IMR-90 (cell line): ENCODE results near the gene RGS14. TPM values are rescaled to one million over a fixed set of nuclear protein-coding genes. Genes with fewer than 3 reads are reported as not detected.

Experiments used
- ATAC-seq: fragments of 200-7000 bp; cut with Tn5 transposase; 2 replicates; pipeline ENCODE4 v1.9.1; 2020; ENCODE audit warnings: low read depth, mild to moderate bottlenecking, moderate library complexity
- BruUV-seq: library from RNA; stranded (reverse); fragments of 400-500 nt; replicated peaks from 2 replicates; lab custom pipeline; 2021; lab: Mats Ljungman, UMichigan
- CTCF ChIA-PET: fragments of 300-600 bp; formaldehyde crosslinking; extraction: SDS; loops from one replicate; lab custom pipeline; 2021; ENCODE audit warnings: antibody characterized with exemption; lab: Yijun Ruan, JAX
- POLR2A ChIA-PET: fragments of 300-600 bp; sonication (Branson Sonifier 250); formaldehyde crosslinking; loops from one replicate; lab custom pipeline; 2022; ENCODE audit warnings: antibody characterized with exemption; ENCODE audit not compliant: unreplicated experiment; lab: Charles Lee
- DNase-seq: peaks from one replicate; pipeline ENCODE4 v3.0.0; 2013
- H2AFZ ChIP-seq: replicated peaks from 2 replicates; pipeline ENCODE3; 2013; ENCODE audit warnings: low read length, mild to moderate bottlenecking; ENCODE audit not compliant: poor library complexity
- H2AK5ac ChIP-seq: 2 replicates; pipeline ENCODE4 v1.6.1; 2013; ENCODE audit warnings: low read depth, low read length, inconsistent platforms
- H2AK9ac ChIP-seq: replicated peaks from 2 replicates; pipeline ENCODE3; 2013; ENCODE audit warnings: mild to moderate bottlenecking, low read depth, low read length, moderate library complexity; ENCODE audit not compliant: poor library complexity
- H2BK120ac ChIP-seq: 2 replicates; pipeline ENCODE4 v1.6.1; 2013; ENCODE audit warnings: low read depth, low read length, inconsistent platforms
- H2BK15ac ChIP-seq: 3 replicates; pipeline ENCODE4 v1.6.1; 2013; ENCODE audit warnings: low read depth, low read length, inconsistent platforms
- H2BK20ac ChIP-seq: 2 replicates; pipeline ENCODE4 v1.6.1; 2013; ENCODE audit warnings: low read depth, mild to moderate bottlenecking, inconsistent platforms, low read length, moderate library complexity
- H2BK5ac ChIP-seq: 2 replicates; pipeline ENCODE4 v1.6.1; 2013; ENCODE audit warnings: mild to moderate bottlenecking, low read depth, low read length, inconsistent platforms; ENCODE audit not compliant: poor library complexity, severe bottlenecking
- H3K14ac ChIP-seq: replicated peaks from 2 replicates; pipeline ENCODE4 v1.6.1; 2013; ENCODE audit warnings: low read depth, low read length, inconsistent platforms
- H3K18ac ChIP-seq: 2 replicates; pipeline ENCODE4 v1.6.1; 2013; ENCODE audit warnings: low read depth, low read length, control low read depth
- H3K23ac ChIP-seq: 2 replicates; pipeline ENCODE4 v1.6.1; 2013; ENCODE audit warnings: low read depth, low read length, inconsistent platforms
- H3K27ac ChIP-seq: 2 replicates; pipeline ENCODE4 v1.5.1; 2013; ENCODE audit warnings: mild to moderate bottlenecking, control low read depth, low read length; ENCODE audit not compliant: insufficient read depth
- H3K27me3 ChIP-seq: 2 replicates; pipeline ENCODE4 v1.6.1; 2013; ENCODE audit warnings: low read length; ENCODE audit not compliant: control insufficient read depth, insufficient read depth
- H3K36me3 ChIP-seq: 2 replicates; pipeline ENCODE4 v1.6.1; 2013; ENCODE audit warnings: low read length, mixed read lengths; ENCODE audit not compliant: control insufficient read depth, insufficient read depth
- H3K4ac ChIP-seq: 2 replicates; pipeline ENCODE4 v1.6.1; 2013; ENCODE audit warnings: low read depth, low read length, inconsistent platforms
- H3K4me1 ChIP-seq: 2 replicates; pipeline ENCODE4 v1.6.1; 2013; ENCODE audit warnings: low read length, mixed read lengths; ENCODE audit not compliant: control insufficient read depth, insufficient read depth
- H3K4me2 ChIP-seq: 2 replicates; pipeline ENCODE4 v1.6.1; 2013; ENCODE audit warnings: low read depth, mild to moderate bottlenecking, control low read depth, low read length, moderate library complexity
- H3K4me3 ChIP-seq: 2 replicates; pipeline ENCODE4 v1.5.1; 2013; ENCODE audit warnings: low read depth, mild to moderate bottlenecking, control low read depth, low read length, moderate library complexity; ENCODE audit not compliant: insufficient read depth
- H3K56ac ChIP-seq: 2 replicates; pipeline ENCODE4 v1.6.1; 2013; ENCODE audit warnings: low read length, inconsistent platforms; ENCODE audit not compliant: insufficient read depth; ENCODE audit errors: extremely low read depth
- H3K79me1 ChIP-seq, 2 experiments: 2 replicates each; pipeline ENCODE4 v1.6.1; 2013; ENCODE audit warnings: low read length in 2 of 2, inconsistent platforms in 1 of 2, low read depth in 1 of 2
- H3K9ac ChIP-seq: 2 replicates; pipeline ENCODE4 v1.6.1; 2013; ENCODE audit warnings: low read depth, low read length, control low read depth
- H3K9me1 ChIP-seq: 2 replicates; pipeline ENCODE4 v1.6.1; 2013; ENCODE audit warnings: low read length, inconsistent platforms; ENCODE audit not compliant: insufficient read depth
- H3K9me3 ChIP-seq: 2 replicates; pipeline ENCODE4 v1.6.1; 2013; ENCODE audit warnings: low read length; ENCODE audit not compliant: control insufficient read depth, insufficient read depth
- H4K20me1 ChIP-seq: 2 replicates; pipeline ENCODE4 v1.6.1; 2013; ENCODE audit warnings: low read length, inconsistent platforms; ENCODE audit not compliant: insufficient read depth
- H4K5ac ChIP-seq: 2 replicates; pipeline ENCODE4 v1.6.1; 2013; ENCODE audit warnings: mild to moderate bottlenecking, low read depth, low read length, control low read depth
- H4K8ac ChIP-seq, 2 experiments: 2 replicates each; pipeline ENCODE4 v1.6.1; 2013; ENCODE audit warnings: low read depth in 2 of 2, low read length in 2 of 2, control low read depth in 1 of 2, inconsistent platforms in 1 of 2
- H4K91ac ChIP-seq: 2 replicates; pipeline ENCODE4 v1.6.1; 2013; ENCODE audit warnings: low read depth, low read length, inconsistent platforms; ENCODE audit not compliant: insufficient read depth
- BHLHE40 ChIP-seq: fragments of 150-350 bp; IDR thresholded peaks from 2 replicates; pipeline ENCODE4 v1.6.1; 2016; ENCODE audit warnings: mild to moderate bottlenecking, low read depth, low read length
- CEBPB ChIP-seq: IDR thresholded peaks from 2 replicates; pipeline ENCODE4 v1.6.1; 2012; ENCODE audit warnings: low read depth, low read length, improper control_type of control experiment
- CHD1 ChIP-seq: IDR thresholded peaks from 2 replicates; pipeline ENCODE4 v1.6.1; 2012; ENCODE audit warnings: low read depth, low read length, improper control_type of control experiment
- CTCF ChIP-seq: conservative IDR thresholded peaks from 2 replicates; pipeline ENCODE4 v1.5.1; 2012; ENCODE audit warnings: mild to moderate bottlenecking, low read depth, low read length, improper control_type of control experiment
- FOS ChIP-seq: fragments of 150-350 bp; IDR thresholded peaks from 2 replicates; pipeline ENCODE4 v1.6.1; 2016; ENCODE audit warnings: low read depth, low read length
- MAFK ChIP-seq: IDR thresholded peaks from 2 replicates; pipeline ENCODE4 v1.6.1; 2012; ENCODE audit warnings: low read depth, low read length, improper control_type of control experiment
- MAZ ChIP-seq: IDR thresholded peaks from 2 replicates; pipeline ENCODE4 v1.6.1; 2012; ENCODE audit warnings: low read depth, mild to moderate bottlenecking, low read length, improper control_type of control experiment, moderate library complexity, borderline replicate concordance
- MXI1 ChIP-seq: IDR thresholded peaks from 2 replicates; pipeline ENCODE4 v1.6.1; 2012; ENCODE audit warnings: low read depth, mild to moderate bottlenecking, low read length, moderate library complexity, borderline replicate concordance
- NFE2L2 ChIP-seq: fragments of 150-350 bp; IDR thresholded peaks from 2 replicates; pipeline ENCODE4 v1.6.1; 2016; ENCODE audit warnings: low read depth, mild to moderate bottlenecking, low read length
- POLR2A ChIP-seq: IDR thresholded peaks from 2 replicates; pipeline ENCODE4 v1.6.1; 2012; ENCODE audit warnings: mild to moderate bottlenecking, low read depth, low read length
- RAD21 ChIP-seq: IDR thresholded peaks from 2 replicates; pipeline ENCODE4 v1.6.1; 2012; ENCODE audit warnings: low read length, improper control_type of control experiment
- RCOR1 ChIP-seq: IDR thresholded peaks from 2 replicates; pipeline ENCODE4 v1.6.1; 2012; ENCODE audit warnings: mild to moderate bottlenecking, low read length, improper control_type of control experiment; ENCODE audit not compliant: insufficient replicate concordance
- RFX5 ChIP-seq: IDR thresholded peaks from 2 replicates; pipeline ENCODE4 v1.8.0; 2012; ENCODE audit warnings: low read depth, mild to moderate bottlenecking, low read length, moderate library complexity
- SMC3 ChIP-seq: fragments of 150-350 bp; IDR thresholded peaks from 2 replicates; pipeline ENCODE4 v1.6.1; 2016; ENCODE audit warnings: low read depth, mild to moderate bottlenecking, antibody characterized with exemption, low read length, moderate library complexity
- WGBS, 2 experiments: methylation state at CpG; one replicate each; pipeline versions ENCODE4 v1.1.5 to v1.1.7; 2013; ENCODE audit warnings: missing lambda C conversion rate in 2 of 2; ENCODE audit not compliant: insufficient read length in 1 of 2; ENCODE audit errors: extremely low coverage in 2 of 2; 5-methylcytosine and 5-hydroxymethylcytosine counted together
- dilution Hi-C: fragments of 300-500 bp; cut with HindIII; formaldehyde crosslinking; loops from one replicate; pipeline ENCODE4 v1.14.3; 2018; ENCODE audit warnings: low sequenced_read_pairs; ENCODE audit not compliant: unreplicated experiment
- in situ Hi-C: fragments of 300-500 bp; cut with MboI; formaldehyde crosslinking; loops from 3 replicates; pipeline ENCODE4 v1.14.3; 2019; ENCODE audit warnings: low sequenced_read_pairs, inconsistent platforms, mixed read lengths
- intact Hi-C: fragments of 100-400 bp; cut with micrococcal nuclease; formaldehyde crosslinking; loops from 2 replicates; pipeline ENCODE4 v1.10.0; 2022
- polyA plus RNA-seq, 3 experiments: library from polyadenylated mRNA; depleted of rRNA; stranded (reverse); fragments of >200 nt; gene quantifications; 2 replicates each; pipeline ENCODE4 v1.2.3, GENCODE V29; 2012; ENCODE audit warnings: low replicate concordance in 1 of 3
- total RNA-seq: library from RNA; depleted of rRNA; stranded (reverse); fragments of >200 nt; gene quantifications from 2 replicates; pipeline ENCODE4 v1.2.3, GENCODE V29; 2012
- TF ChIP-seq, protein P1 (sequence below): fragments of 150-350 bp; IDR thresholded peaks from 2 replicates; pipeline ENCODE4 v1.6.1; 2016; ENCODE audit warnings: low read depth, mild to moderate bottlenecking, low read length, moderate library complexity, borderline replicate concordance
- TF ChIP-seq, protein P2 (sequence below): fragments of 150-350 bp; IDR thresholded peaks from 2 replicates; pipeline ENCODE4 v1.6.1; 2017; ENCODE audit warnings: mild to moderate bottlenecking, antibody characterized with exemption, low read length, low read depth

RGS14 gene
- total and polyA plus RNA-seq, 2 of the 4 experiments (the other 2 are of a cell fraction), result 1.1 to 6.5 TPM

- Histone ChIP-seq H3K9me3 (peaks cover 2% of the 10 kb centered on the region; the same call in 1 of the 2 replicates), H2AK5ac (no peak overlapping the region), H4K20me1 (no peaks in the 10 kb centered on the region), H3K9ac (no peak overlapping the region), H3K36me3 (no peaks in the 10 kb centered on the region), H3K4me2 (no peak overlapping the region), H3K4me3 (no peak overlapping the region), H2AK9ac (no peak overlapping the region), H2BK120ac (no peak overlapping the region), H2AFZ (no peak overlapping the region), H4K8ac (no peak overlapping the region), H3K18ac (no peak overlapping the region), H3K79me1 (no peaks in the 10 kb centered on the region), H3K23ac (no peak overlapping the region), H3K27me3 (peaks cover 65% of the 10 kb centered on the region), H2BK15ac (no peak overlapping the region), H2BK20ac (no peak overlapping the region), H3K4me1 (no peaks in the 10 kb centered on the region), H3K14ac (no peak overlapping the region), H2BK5ac (no peak overlapping the region), H3K56ac (no peak overlapping the region), H3K4ac (no peak overlapping the region), H4K91ac (no peak overlapping the region), H4K5ac (no peak overlapping the region), H3K27ac (no peak overlapping the region), H3K9me1 (no peaks in the 10 kb centered on the region)
- TF ChIP-seq SMC3, result no peak
- no peak for TF ChIP-seq RCOR1
- TF ChIP-seq CHD1, result no peak
- TF ChIP-seq NFE2L2, result no peak
- TF ChIP-seq CTCF, result no peak
- TF ChIP-seq BHLHE40, result no peak
- TF ChIP-seq MAFK, result no peak
- TF ChIP-seq, protein P1, sequence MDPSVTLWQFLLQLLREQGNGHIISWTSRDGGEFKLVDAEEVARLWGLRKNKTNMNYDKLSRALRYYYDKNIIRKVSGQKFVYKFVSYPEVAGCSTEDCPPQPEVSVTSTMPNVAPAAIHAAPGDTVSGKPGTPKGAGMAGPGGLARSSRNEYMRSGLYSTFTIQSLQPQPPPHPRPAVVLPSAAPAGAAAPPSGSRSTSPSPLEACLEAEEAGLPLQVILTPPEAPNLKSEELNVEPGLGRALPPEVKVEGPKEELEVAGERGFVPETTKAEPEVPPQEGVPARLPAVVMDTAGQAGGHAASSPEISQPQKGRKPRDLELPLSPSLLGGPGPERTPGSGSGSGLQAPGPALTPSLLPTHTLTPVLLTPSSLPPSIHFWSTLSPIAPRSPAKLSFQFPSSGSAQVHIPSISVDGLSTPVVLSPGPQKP, result no peak
- TF ChIP-seq MAZ, result no peak
- TF ChIP-seq MXI1, result no peak
- TF ChIP-seq POLR2A, result no peak
- TF ChIP-seq RAD21, result no peak
- TF ChIP-seq CEBPB, result no peak
- TF ChIP-seq, protein P2, sequence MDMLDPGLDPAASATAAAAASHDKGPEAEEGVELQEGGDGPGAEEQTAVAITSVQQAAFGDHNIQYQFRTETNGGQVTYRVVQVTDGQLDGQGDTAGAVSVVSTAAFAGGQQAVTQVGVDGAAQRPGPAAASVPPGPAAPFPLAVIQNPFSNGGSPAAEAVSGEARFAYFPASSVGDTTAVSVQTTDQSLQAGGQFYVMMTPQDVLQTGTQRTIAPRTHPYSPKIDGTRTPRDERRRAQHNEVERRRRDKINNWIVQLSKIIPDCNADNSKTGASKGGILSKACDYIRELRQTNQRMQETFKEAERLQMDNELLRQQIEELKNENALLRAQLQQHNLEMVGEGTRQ, result no peak
- TF ChIP-seq FOS, result no peak
- no peak for TF ChIP-seq RFX5
- intact Hi-C loops (no loop called here), dilution Hi-C loops (no loop called here), in situ Hi-C loops (no loop called here)
- CTCF ChIA-PET, result no interaction called here
- ATAC-seq (no peak), DNase-seq (no peak)
- BruUV-seq, result no TSS peak
- POLR2A ChIA-PET, result no interaction called here
- 43% methylated on average over 1 of the region's 8 CpGs; no CpG with 5 or more reads in 1 of the 2 experiments for WGBS, 2 experiments
Observed at GRCh38 chr5:177396078-177396477, 38.4 kb downstream of the RGS14 start.
